ENCODE measurements around the gene RDH16.

DNA sequence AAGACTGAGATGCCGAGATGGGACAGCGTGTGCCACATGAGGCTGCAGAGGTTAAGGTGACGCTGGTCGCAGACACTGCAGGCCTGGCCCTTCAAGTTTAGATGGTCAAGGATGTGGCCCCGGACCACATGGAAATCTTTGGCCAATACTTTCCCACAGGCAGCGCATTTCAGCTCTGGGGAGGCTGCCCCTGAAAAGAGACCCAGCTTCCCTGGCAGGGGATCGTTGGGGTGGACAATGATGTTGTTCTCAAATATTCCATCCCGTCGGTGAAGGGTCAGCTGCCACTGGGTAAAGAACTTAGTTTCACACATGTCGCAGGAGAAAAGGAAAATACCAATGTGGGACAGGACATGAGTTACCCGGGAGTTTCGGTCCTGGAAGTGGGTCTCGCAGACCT, 46.0 kb upstream of the RDH16 start:
- TF ChIP-seq, protein P1, sequence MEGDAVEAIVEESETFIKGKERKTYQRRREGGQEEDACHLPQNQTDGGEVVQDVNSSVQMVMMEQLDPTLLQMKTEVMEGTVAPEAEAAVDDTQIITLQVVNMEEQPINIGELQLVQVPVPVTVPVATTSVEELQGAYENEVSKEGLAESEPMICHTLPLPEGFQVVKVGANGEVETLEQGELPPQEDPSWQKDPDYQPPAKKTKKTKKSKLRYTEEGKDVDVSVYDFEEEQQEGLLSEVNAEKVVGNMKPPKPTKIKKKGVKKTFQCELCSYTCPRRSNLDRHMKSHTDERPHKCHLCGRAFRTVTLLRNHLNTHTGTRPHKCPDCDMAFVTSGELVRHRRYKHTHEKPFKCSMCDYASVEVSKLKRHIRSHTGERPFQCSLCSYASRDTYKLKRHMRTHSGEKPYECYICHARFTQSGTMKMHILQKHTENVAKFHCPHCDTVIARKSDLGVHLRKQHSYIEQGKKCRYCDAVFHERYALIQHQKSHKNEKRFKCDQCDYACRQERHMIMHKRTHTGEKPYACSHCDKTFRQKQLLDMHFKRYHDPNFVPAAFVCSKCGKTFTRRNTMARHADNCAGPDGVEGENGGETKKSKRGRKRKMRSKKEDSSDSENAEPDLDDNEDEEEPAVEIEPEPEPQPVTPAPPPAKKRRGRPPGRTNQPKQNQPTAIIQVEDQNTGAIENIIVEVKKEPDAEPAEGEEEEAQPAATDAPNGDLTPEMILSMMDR (IDR thresholded peaks at IDR 0.05): no peak
- TF ChIP-seq EP300 (IDR thresholded peaks at IDR 0.05): no peak
- no peak for TF ChIP-seq POLR2A (IDR thresholded peaks at IDR 0.05)
- TF ChIP-seq POLR2AphosphoS5 (IDR thresholded peaks at IDR 0.05): no peak
